PC-3 (cell line): ENCODE results near the gene DDAH2.

Source experiments
- CTCF ChIP-seq: fragments of 300-600 bp; sonication (generic); conservative IDR thresholded peaks from 2 replicates; pipeline ENCODE4 v1.5.1; 2017; ENCODE audit warnings: antibody characterized with exemption, low read depth, mild to moderate bottlenecking, low read length
- EZH2 ChIP-seq: fragments of 300-600 bp; sonication (generic); IDR thresholded peaks from one replicate; pipeline ENCODE4 v1.6.1; 2017; ENCODE audit warnings: antibody characterized with exemption, mild to moderate bottlenecking, low read length; ENCODE audit not compliant: unreplicated experiment
- EZH2phosphoT487 ChIP-seq: fragments of 300-600 bp; sonication (generic); IDR thresholded peaks from 2 replicates; pipeline ENCODE4 v1.6.1; 2018; ENCODE audit warnings: mild to moderate bottlenecking, antibody characterized with exemption, low read length, borderline replicate concordance

GRCh38 chr6:31689249-31690110 is 39.6 kb downstream of the DDAH2 start:
- peak; percentile 61 for TF ChIP-seq CTCF
- TF ChIP-seq EZH2phosphoT487: no peak
- no peak for TF ChIP-seq EZH2
